Common myeloid progenitor, CD34-positive (primary cell): ENCODE measurements around the gene SMPDL3B.

Source experiments
- CTCF ChIA-PET: fragments of 350-600 bp; sonication (Branson Sonifier 250); formaldehyde crosslinking; loops from one replicate; lab custom pipeline; 2021; ENCODE audit warnings: antibody characterized with exemption; lab: Charles Lee
- POLR2A ChIA-PET: fragments of 350-600 bp; sonication (Branson Sonifier 250); formaldehyde crosslinking; loops from one replicate; lab custom pipeline; 2021; ENCODE audit warnings: antibody characterized with exemption; lab: Charles Lee
- DNase-seq, 3 donors: peaks; one replicate each; pipeline versions ENCODE4 v3.0.0 to v3.0.0-alpha.2; 2013
- H3K27ac ChIP-seq, 2 experiments: 1 replicate in 1 of 2; 2 replicates in 1 of 2; pipeline ENCODE4 v1.7.0; 2013; ENCODE audit warnings: inconsistent platforms in 2 of 2, low read length in 2 of 2, mild to moderate bottlenecking in 2 of 2, low read depth in 1 of 2, moderate library complexity in 1 of 2; ENCODE audit not compliant: severe bottlenecking in 2 of 2, insufficient read depth in 1 of 2, poor library complexity in 1 of 2
- H3K27me3 ChIP-seq, 5 experiments: replicated peaks in 2 of 5; 1 replicate in 3 of 5; 2 replicates in 2 of 5; pipeline versions ENCODE4 v1.6.1 to v1.7.0; 2013; ENCODE audit warnings: low read length in 4 of 5, mild to moderate bottlenecking in 2 of 5, moderate library complexity in 2 of 5, inconsistent platforms in 1 of 5; ENCODE audit not compliant: insufficient read depth in 5 of 5, control insufficient read depth in 4 of 5
- H3K36me3 ChIP-seq, 4 experiments: 1 replicate in 2 of 4; 2 replicates in 2 of 4; pipeline versions ENCODE4 v1.6.1 to v1.7.0; 2013; ENCODE audit warnings: low read length in 3 of 4, control low read depth in 1 of 4, mild to moderate bottlenecking in 1 of 4; ENCODE audit not compliant: control insufficient read depth in 4 of 4, insufficient read depth in 4 of 4
- H3K4me1 ChIP-seq, 4 experiments: 1 replicate in 3 of 4; 2 replicates in 1 of 4; pipeline versions ENCODE4 v1.6.1 to v1.7.1; 2013; ENCODE audit warnings: low read length in 3 of 4, mild to moderate bottlenecking in 3 of 4, control low read depth in 1 of 4, inconsistent platforms in 1 of 4, moderate library complexity in 1 of 4; ENCODE audit not compliant: control insufficient read depth in 4 of 4, insufficient read depth in 4 of 4; ENCODE audit errors: control extremely low read depth in 1 of 4
- H3K4me3 ChIP-seq, 7 experiments: 1 replicate in 4 of 7; 2 replicates in 3 of 7; pipeline versions ENCODE4 v1.5.1 to v1.7.0; 2013; ENCODE audit warnings: mild to moderate bottlenecking in 7 of 7, low read length in 6 of 7, moderate library complexity in 6 of 7, inconsistent platforms in 2 of 7, low read depth in 2 of 7, control low read depth in 1 of 7; ENCODE audit not compliant: insufficient read depth in 4 of 7, control insufficient read depth in 1 of 7; ENCODE audit errors: extremely low read depth in 1 of 7
- H3K9me3 ChIP-seq, 5 experiments: 1 replicate in 4 of 5; 2 replicates in 1 of 5; pipeline versions ENCODE4 v1.6.1 to v1.7.1; 2013; ENCODE audit warnings: low read length in 4 of 5, mild to moderate bottlenecking in 2 of 5, inconsistent platforms in 1 of 5, low read depth in 1 of 5, moderate library complexity in 1 of 5; ENCODE audit not compliant: control insufficient read depth in 4 of 5, insufficient read depth in 2 of 5; ENCODE audit errors: control extremely low read depth in 1 of 5
- WGBS: methylation state at CpG from one replicate; pipeline ENCODE4 v1.1.5; 2013; ENCODE audit not compliant: insufficient coverage; 5-methylcytosine and 5-hydroxymethylcytosine counted together

The SMPDL3B gene

DNA sequence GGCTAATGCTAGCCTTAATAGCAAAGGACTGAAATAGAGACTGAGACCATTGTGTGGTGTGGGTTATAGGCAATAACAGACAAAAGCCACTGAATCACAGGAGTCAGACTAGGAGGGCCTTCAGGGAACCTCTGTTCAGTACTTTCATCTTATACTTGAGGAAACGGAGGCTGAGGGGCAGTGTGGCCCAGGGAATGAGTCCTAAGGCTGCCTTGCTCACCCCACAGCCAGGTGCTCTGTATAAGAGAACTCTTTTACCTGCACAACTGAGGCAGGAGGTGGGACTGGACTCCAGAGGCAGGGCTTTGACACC lies 2.7 kb downstream of the SMPDL3B start:
- DNase-seq: no peak
- Histone ChIP-seq H3K9me3 (no peaks in the 10 kb centered on the region), H3K36me3 (no peaks in the 10 kb centered on the region), H3K27me3 (no peaks in the 10 kb centered on the region), H3K4me3 (no peak overlapping the region), H3K4me1 (peaks cover 0 to 31% (median 22%) of the 10 kb centered on the region in 4 experiments), H3K27ac (no peak overlapping the region)
- WGBS: 100% methylated on average over 1 of the region's 1 CpG
- POLR2A ChIA-PET: no interaction called here
- CTCF ChIA-PET: interaction anchor here (1.1 to 1.9 kb wide), 5 partner anchors 16 to 81 kb away, joined by 3 to 4 read pairs (median 3); no protein-coding TSS in a partner anchor

DNA sequence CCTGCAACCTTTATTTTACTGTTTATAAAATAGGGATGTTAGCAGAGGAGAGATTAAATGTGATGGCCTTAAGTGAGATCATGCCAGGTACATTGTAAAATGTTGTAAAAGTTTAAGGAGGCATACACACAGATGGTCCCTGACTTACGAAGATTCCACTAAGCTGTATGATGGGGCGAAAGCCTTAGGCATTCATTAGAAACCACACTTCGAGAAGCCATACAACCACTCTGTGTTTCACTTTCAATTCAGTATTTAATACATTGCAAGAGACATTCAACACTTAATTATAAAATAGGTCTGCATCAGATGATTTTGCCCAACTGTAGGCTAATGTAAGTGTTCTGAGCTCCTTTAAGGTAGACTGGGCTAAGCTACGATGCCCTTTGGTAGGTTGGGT lies 3.7 kb downstream of the SMPDL3B start:
- POLR2A ChIA-PET: no interaction called here
- no peak for DNase-seq
- 100% methylated on average over 1 of the region's 4 CpGs for WGBS
- H3K4me3 ChIP-seq: no peak overlapping the region
- H3K9me3 ChIP-seq: no peaks in the 10 kb centered on the region
- CTCF ChIA-PET: interaction anchor here (0.7 to 2.4 kb wide), 8 partner anchors 10 to 82 kb away, joined by 3 to 11 read pairs (median 4); no protein-coding TSS in a partner anchor
- no peaks in the 10 kb centered on the region for H3K36me3 ChIP-seq
- H3K4me1 ChIP-seq: peaks cover 0 to 33% (median 23%) of the 10 kb centered on the region in 4 experiments
- H3K27me3 ChIP-seq: no peaks in the 10 kb centered on the region
- no peak overlapping the region for H3K27ac ChIP-seq

GRCh38 chr1:27940297-27940696 lies 5.5 kb downstream of the SMPDL3B start:
- H3K36me3 ChIP-seq: no peaks in the 10 kb centered on the region
- ChIA-PET CTCF (interaction anchor here (0.7 to 2.8 kb wide), 16 partner anchors 8 to 151 kb away, joined by 3 to 14 read pairs (median 4); no protein-coding TSS in a partner anchor), POLR2A (interaction anchor here (0.6 kb wide), 2 partner anchors 92 to 109 kb away, joined by 3 read pairs; no protein-coding TSS in a partner anchor)
- peak; percentile 73 to 86 (median 85) for DNase-seq
- peaks cover 0 to 29% (median 15%) of the 10 kb centered on the region in 4 experiments for H3K4me1 ChIP-seq
- no peak overlapping the region for H3K4me3 ChIP-seq
- H3K27ac ChIP-seq: peak overlapping the region in 1 of 2 experiments; percentile 54
- H3K9me3 ChIP-seq: no peaks in the 10 kb centered on the region
- no peaks in the 10 kb centered on the region for H3K27me3 ChIP-seq
- 5% methylated on average over 4 of the region's 6 CpGs for WGBS

GRCh38 chr1:27940870-27941560 lies 6.2 kb downstream of the SMPDL3B start:
- H3K36me3 ChIP-seq: no peaks in the 10 kb centered on the region
- no peak overlapping the region for H3K27ac ChIP-seq
- H3K9me3 ChIP-seq: no peaks in the 10 kb centered on the region
- no peaks in the 10 kb centered on the region for H3K27me3 ChIP-seq
- H3K4me3 ChIP-seq: no peak overlapping the region
- WGBS: 99% methylated on average over 7 of the region's 9 CpGs
- no peak for DNase-seq
- peaks cover 0 to 23% (median 9%) of the 10 kb centered on the region in 4 experiments for H3K4me1 ChIP-seq
- ChIA-PET POLR2A (interaction anchor here (0.6 kb wide), 2 partner anchors 93 to 110 kb away, joined by 3 read pairs; no protein-coding TSS in a partner anchor), CTCF (interaction anchor here (0.7 to 2.8 kb wide), 18 partner anchors 8 to 151 kb away, joined by 3 to 14 read pairs (median 4); no protein-coding TSS in a partner anchor)

- CTCF ChIA-PET: interaction anchor here (0.6 to 2.8 kb wide), 7 partner anchors 9 to 81 kb away, joined by 3 to 14 read pairs (median 3); no protein-coding TSS in a partner anchor
- Histone ChIP-seq H3K4me1 (peaks cover 0 to 22% (median 9%) of the 10 kb centered on the region in 4 experiments), H3K27me3 (no peaks in the 10 kb centered on the region), H3K4me3 (no peak overlapping the region), H3K27ac (no peak overlapping the region), H3K36me3 (no peaks in the 10 kb centered on the region), H3K9me3 (no peaks in the 10 kb centered on the region)
- no peak for DNase-seq
- POLR2A ChIA-PET: no interaction called here
- 94% methylated on average over 8 of the region's 12 CpGs for WGBS
Measured at GRCh38 chr1:27941671-27942540, 7.1 kb downstream of the SMPDL3B start.

- no peak overlapping the region for H3K27ac ChIP-seq
- no peak overlapping the region for H3K4me3 ChIP-seq
- peaks cover 0 to 16% (median 7%) of the 10 kb centered on the region in 4 experiments for H3K4me1 ChIP-seq
- 100% methylated on average over 3 of the region's 5 CpGs for WGBS
- no peaks in the 10 kb centered on the region for H3K27me3 ChIP-seq
- H3K36me3 ChIP-seq: peaks cover 0 to 7% (median 1%) of the 10 kb centered on the region in 4 experiments
- H3K9me3 ChIP-seq: no peaks in the 10 kb centered on the region
- ChIA-PET CTCF (interaction anchor here (1.3 to 2.6 kb wide), 4 partner anchors 9 to 44 kb away, joined by 3 to 8 read pairs (median 5); partner anchors contain the start of gene SMPDL3B), POLR2A (no interaction called here)
- DNase-seq: no peak
Measured at GRCh38 chr1:27945020-27945419, 10.2 kb downstream of the SMPDL3B start.
